T-helper 17 cell (primary cell): Measurements from ENCODE around the gene CDK5R1. TPM values are rescaled to one million over a fixed set of nuclear protein-coding genes. Genes with fewer than 3 reads are reported as not detected.
"Not testable (repeated sequence)": the region's sequence is repeated elsewhere in the genome, so short reads cannot be mapped to it uniquely, and the experiment has no call there.

Source experiments
- ATAC-seq: fragments of 150-1000 bp; cut with Tn5 transposase; 2 replicates; pipeline ENCODE4 v1.10.0; 2021; ENCODE audit warnings: mild to moderate bottlenecking, moderate library complexity
- DNase-seq, 3 donors: peaks; one replicate each; pipeline versions ENCODE4 v3.0.0 to v3.0.0-alpha.2; 2020 to 2021
- H3K9me3 ChIP-seq: one replicate; pipeline ENCODE4 v1.7.0; 2013; ENCODE audit warnings: low read length, mild to moderate bottlenecking; ENCODE audit not compliant: control insufficient read depth, poor library complexity, severe bottlenecking
- H3K27ac Mint-ChIP-seq: one replicate; pipeline ENCODE4 v1.8.0; 2022; ENCODE audit warnings: mild to moderate bottlenecking, moderate library complexity, mixed read lengths
- H3K27me3 Mint-ChIP-seq: one replicate; pipeline ENCODE4 v1.8.0; 2022; ENCODE audit warnings: mixed read lengths
- H3K36me3 Mint-ChIP-seq: one replicate; pipeline ENCODE4 v1.8.0; 2022; ENCODE audit warnings: low read depth, mixed read lengths
- H3K4me1 Mint-ChIP-seq: one replicate; pipeline ENCODE4 v1.8.0; 2022; ENCODE audit warnings: mild to moderate bottlenecking, mixed read lengths
- H3K4me3 Mint-ChIP-seq: one replicate; pipeline ENCODE4 v1.8.0; 2022; ENCODE audit warnings: mild to moderate bottlenecking, moderate library complexity, mixed read lengths
- total RNA-seq, 4 donors: library from RNA in 2 of 4; stranded (reverse) in 2 of 4; gene quantifications; one replicate each; pipeline ENCODE4 v1.2.3 and lab custom pipeline; 2022 to 2026

Gene CDK5R1
- 1 to 10 TPM; 8.0 to 8.2 TPM for total RNA-seq
- 3.9 to 8.7 reads per million in 2 donors for total RNA-seq (lab: John Stamatoyannopoulos, UW)

- Mint-ChIP-seq H3K4me3 (peak within 1 kb of the TSS; percentile 94), H3K36me3 (peaks cover 2% of the 10 kb centered on the region), H3K4me1 (peaks cover 37% of the 10 kb centered on the region), H3K27me3 (no peaks in the 10 kb centered on the region), H3K27ac (peak within 1 kb of the TSS; percentile 85)
- ATAC-seq (peak; percentile 79), DNase-seq (peak; percentile 68 to 71 (median 70))
- H3K9me3 ChIP-seq = no peaks in the 10 kb centered on the region
Measured at GRCh38 chr17:32486701-32487472, at the start of gene CDK5R1. Gene CDK5R1, plus strand, starts transcription at chr17:32486993. Its CDS starts 628 bp downstream, at chr17:32487621.

- peaks cover 2% of the 10 kb centered on the region for H3K36me3 Mint-ChIP-seq
- DNase-seq = no peak
- no peak overlapping the region for H3K4me3 Mint-ChIP-seq
- no peaks in the 10 kb centered on the region for H3K27me3 Mint-ChIP-seq
- no peak for ATAC-seq
- peaks cover 17% of the 10 kb centered on the region for H3K4me1 Mint-ChIP-seq
- no peaks in the 10 kb centered on the region for H3K9me3 ChIP-seq
- no peak overlapping the region for H3K27ac Mint-ChIP-seq
Measured at GRCh38 chr17:32440722-32441121, 46.1 kb upstream of the CDK5R1 start.

GRCh38 chr17:32441886-32442285, 44.9 kb upstream of the CDK5R1 start:
- ATAC-seq (no peak), DNase-seq (no peak)
- Mint-ChIP-seq H3K27me3 (no peaks in the 10 kb centered on the region), H3K4me1 (peaks cover 28% of the 10 kb centered on the region), H3K36me3 (peaks cover 2% of the 10 kb centered on the region), H3K27ac (peak overlapping the region; percentile 37), H3K4me3 (peak overlapping the region; percentile 15)
- H3K9me3 ChIP-seq = no peaks in the 10 kb centered on the region

- no peak for ATAC-seq
- no peaks in the 10 kb centered on the region for H3K27me3 Mint-ChIP-seq
- H3K4me1 Mint-ChIP-seq = peaks cover 31% of the 10 kb centered on the region
Measured at GRCh38 chr17:32443827-32444300, 42.9 kb upstream of the CDK5R1 start.

GRCh38 chr17:32444301-32445073, 42.3 kb upstream of the CDK5R1 start, which contains the start of gene PSMD11:
Gene PSMD11, plus strand, starts transcription at chr17:32444510. Its CDS starts 14 bp downstream, at chr17:32444524.
- H3K9me3 ChIP-seq = no peaks in the 10 kb centered on the region
- peaks cover 2% of the 10 kb centered on the region for H3K36me3 Mint-ChIP-seq
- DNase-seq (peak; percentile 99 to 100 (median 100)), ATAC-seq (peak; percentile 97)
- H3K4me3 Mint-ChIP-seq = peak within 1 kb of the TSS; percentile 94
- peaks cover 32% of the 10 kb centered on the region for H3K4me1 Mint-ChIP-seq
- H3K27ac Mint-ChIP-seq = peak within 1 kb of the TSS; percentile 91
- no peaks in the 10 kb centered on the region for H3K27me3 Mint-ChIP-seq

More at GRCh38 chr17:32443827-32444300, 42.9 kb upstream of the CDK5R1 start:
- peak in 1 of 3 donors; percentile 10 for DNase-seq
- no peaks in the 10 kb centered on the region for H3K9me3 ChIP-seq
- H3K36me3 Mint-ChIP-seq = peaks cover 2% of the 10 kb centered on the region
- peak overlapping the region; percentile 91 for H3K27ac Mint-ChIP-seq
- peak overlapping the region; percentile 94 for H3K4me3 Mint-ChIP-seq

GRCh38 chr17:32445074-32445415, 41.7 kb upstream of the CDK5R1 start:
- H3K36me3 Mint-ChIP-seq = peaks cover 2% of the 10 kb centered on the region
- H3K4me3 Mint-ChIP-seq = peak overlapping the region; percentile 94
- DNase-seq (peak in 1 of 3 donors; percentile 9), ATAC-seq (no peak)
- H3K27ac Mint-ChIP-seq = peak overlapping the region; percentile 91
- no peaks in the 10 kb centered on the region for H3K27me3 Mint-ChIP-seq
- no peaks in the 10 kb centered on the region for H3K9me3 ChIP-seq
- peaks cover 35% of the 10 kb centered on the region for H3K4me1 Mint-ChIP-seq

- ATAC-seq = no peak
- Mint-ChIP-seq H3K27me3 (no peaks in the 10 kb centered on the region), H3K4me1 (peaks cover 35% of the 10 kb centered on the region)
Measured at GRCh38 chr17:32445497-32445896, 41.3 kb upstream of the CDK5R1 start.

GRCh38 chr17:32445971-32446370, 40.8 kb upstream of the CDK5R1 start:
- Mint-ChIP-seq H3K4me1 (peaks cover 35% of the 10 kb centered on the region), H3K36me3 (peaks cover 2% of the 10 kb centered on the region), H3K27ac (peak overlapping the region; percentile 91), H3K27me3 (no peaks in the 10 kb centered on the region), H3K4me3 (peak overlapping the region; percentile 94)
- H3K9me3 ChIP-seq = no peaks in the 10 kb centered on the region
- ATAC-seq (no peak), DNase-seq (no peak)

More at GRCh38 chr17:32445497-32445896, 41.3 kb upstream of the CDK5R1 start:
- Mint-ChIP-seq H3K36me3 (peaks cover 2% of the 10 kb centered on the region), H3K4me3 (peak overlapping the region; percentile 94), H3K27ac (peak overlapping the region; percentile 91)
- no peak for DNase-seq
- H3K9me3 ChIP-seq = no peaks in the 10 kb centered on the region

- peak overlapping the region; percentile 91 for H3K27ac Mint-ChIP-seq
- peaks cover 2% of the 10 kb centered on the region for H3K36me3 Mint-ChIP-seq
- no peaks in the 10 kb centered on the region for H3K9me3 ChIP-seq
- no peak overlapping the region for H3K4me3 Mint-ChIP-seq
- ATAC-seq (no peak), DNase-seq (no peak)
- H3K27me3 Mint-ChIP-seq = no peaks in the 10 kb centered on the region
- peaks cover 31% of the 10 kb centered on the region for H3K4me1 Mint-ChIP-seq
Measured at GRCh38 chr17:32446949-32447348, 39.8 kb upstream of the CDK5R1 start.

- DNase-seq = no peak
Measured at GRCh38 chr17:32449963-32450362, 36.8 kb upstream of the CDK5R1 start.

GRCh38 chr17:32450379-32450778, 36.4 kb upstream of the CDK5R1 start:
- DNase-seq, H3K9me3 ChIP-seq, H3K36me3 Mint-ChIP-seq, H3K4me3 Mint-ChIP-seq, ATAC-seq, H3K27me3 Mint-ChIP-seq: not testable (repeated sequence)
- peak overlapping the region; percentile 54 for H3K27ac Mint-ChIP-seq
- H3K4me1 Mint-ChIP-seq = peaks cover 29% of the 10 kb centered on the region

More at GRCh38 chr17:32449963-32450362, 36.8 kb upstream of the CDK5R1 start:
- Mint-ChIP-seq H3K4me3 (no peak overlapping the region), H3K27ac (peak overlapping the region; percentile 54), H3K4me1 (peaks cover 31% of the 10 kb centered on the region), H3K36me3 (peaks cover 7% of the 10 kb centered on the region), H3K27me3 (no peaks in the 10 kb centered on the region)
- no peaks in the 10 kb centered on the region for H3K9me3 ChIP-seq
- no peak for ATAC-seq

GRCh38 chr17:32451879-32452278, 34.9 kb upstream of the CDK5R1 start:
- no peak overlapping the region for H3K4me3 Mint-ChIP-seq
- ATAC-seq (no peak), DNase-seq (no peak)
- peaks cover 7% of the 10 kb centered on the region for H3K36me3 Mint-ChIP-seq
- H3K4me1 Mint-ChIP-seq = peaks cover 15% of the 10 kb centered on the region
- H3K27ac Mint-ChIP-seq = peak overlapping the region; percentile 63
- H3K27me3 Mint-ChIP-seq = no peaks in the 10 kb centered on the region
- no peaks in the 10 kb centered on the region for H3K9me3 ChIP-seq

- Mint-ChIP-seq H3K4me1 (peaks cover 12% of the 10 kb centered on the region), H3K27ac (peak overlapping the region; percentile 63), H3K36me3 (peaks cover 7% of the 10 kb centered on the region), H3K4me3 (no peak overlapping the region), H3K27me3 (no peaks in the 10 kb centered on the region)
- DNase-seq (no peak), ATAC-seq (no peak)
- H3K9me3 ChIP-seq = no peaks in the 10 kb centered on the region
Measured at GRCh38 chr17:32452281-32452680, 34.5 kb upstream of the CDK5R1 start.
